HG03060 (cell line): ENCODE data around the gene GSTO2.

Experiments
- ATAC-seq: cut with Tn5 transposase; IDR thresholded peaks from one replicate; pipeline ENCODE4 v1.9.1; 2021; ENCODE audit warnings: low read depth, moderate number of reproducible peaks; ENCODE audit not compliant: unreplicated experiment

The GSTO2 gene

DNA sequence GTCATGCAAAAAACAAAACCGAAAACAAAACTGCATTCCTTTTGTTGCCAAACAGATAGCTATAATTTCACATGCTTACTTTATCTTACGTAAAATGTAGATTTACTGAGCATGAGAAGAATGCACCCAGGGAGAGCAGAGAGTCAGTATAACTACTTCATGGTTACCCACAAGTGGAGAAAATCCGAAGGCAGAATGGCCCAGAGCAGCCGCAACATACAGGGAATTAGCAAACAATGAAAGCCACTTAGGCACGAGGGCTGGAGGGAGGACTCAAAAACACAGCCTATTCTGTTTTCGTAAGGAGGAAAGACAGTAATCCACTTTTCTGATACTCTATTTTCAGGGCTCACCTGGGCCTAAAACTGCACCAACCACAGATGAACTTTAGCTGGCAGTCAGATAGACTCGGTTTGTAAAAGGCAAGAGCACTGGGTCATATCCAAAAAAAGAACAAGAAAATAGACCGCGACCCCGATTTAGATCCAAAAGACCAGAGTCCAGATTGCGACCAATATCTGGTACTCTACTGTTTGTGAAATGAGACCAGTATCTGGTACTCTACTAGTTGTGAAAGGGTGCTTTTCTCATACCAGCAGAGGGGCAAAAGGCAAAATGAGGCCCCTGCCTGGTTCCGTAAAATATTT lies 68.0 kb downstream of the GSTO2 start:
- no peak for ATAC-seq

DNA sequence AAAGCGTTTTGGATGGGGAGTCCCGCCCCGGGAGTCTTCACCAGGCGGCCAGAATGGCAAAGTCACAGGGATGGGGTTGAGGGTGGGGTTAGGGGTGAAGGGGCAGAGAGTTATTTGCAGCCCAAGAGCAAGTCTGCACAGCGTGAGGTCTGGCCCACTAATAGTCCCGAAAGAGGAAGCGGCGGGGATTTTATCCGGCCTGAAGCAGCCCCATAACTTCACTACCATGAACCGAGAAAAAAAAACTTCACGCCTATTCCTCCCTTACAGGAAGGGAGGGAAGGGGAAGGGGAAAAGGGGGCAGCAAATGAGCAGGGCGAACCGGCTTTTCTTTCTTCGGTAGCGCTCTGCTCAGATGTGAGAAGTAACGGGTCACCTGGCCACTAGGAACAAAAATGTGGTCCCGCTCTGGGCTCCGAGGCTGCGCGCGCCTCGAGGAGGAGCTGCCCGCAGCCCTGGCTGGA lies 68.6 kb downstream of the GSTO2 start:
- ATAC-seq: peak; percentile 20

DNA sequence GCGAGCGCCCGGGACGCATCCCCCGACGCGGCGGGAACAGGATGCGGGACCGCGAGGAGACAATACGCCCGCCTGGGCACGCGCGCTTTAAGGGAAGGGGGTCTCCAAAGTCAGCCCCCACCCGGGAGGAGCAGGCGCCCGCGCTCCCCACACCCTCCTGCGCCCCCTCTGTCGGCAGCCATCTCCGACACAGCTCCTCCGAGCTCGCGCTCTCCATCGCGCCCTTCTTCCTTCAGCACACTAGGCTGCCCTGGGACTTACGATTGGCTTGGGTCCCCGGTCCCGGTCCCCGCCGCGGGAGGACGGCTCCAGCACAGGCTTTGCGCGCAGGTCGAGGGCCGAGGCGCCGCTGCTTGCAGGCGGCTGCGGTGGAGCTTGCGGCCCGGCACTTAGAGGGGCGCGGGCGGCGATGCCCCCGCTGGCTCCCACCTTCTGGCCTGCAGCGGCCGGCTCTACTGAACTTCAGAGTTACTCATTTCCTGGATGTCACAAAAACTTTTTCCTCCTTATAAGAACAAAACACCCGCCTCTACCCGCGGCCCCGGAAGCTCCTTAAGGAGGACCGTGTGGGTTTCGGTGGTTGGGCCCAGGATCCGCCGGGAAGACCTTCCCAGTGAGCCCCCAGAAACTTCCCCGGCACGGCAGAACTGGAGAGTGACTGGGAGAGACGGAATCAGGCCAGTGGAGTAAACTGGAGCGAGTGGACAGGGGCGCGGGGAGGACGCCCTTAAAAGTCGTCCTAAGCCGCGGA lies 69.2 kb downstream of the GSTO2 start, which contains the start of gene ITPRIP:
TSS of gene ITPRIP (minus strand) at position 481 of the 751 bp plus-strand sequence. CDS start 22,414 bp downstream, outside the sequence.
- ATAC-seq: peak; percentile 35

DNA sequence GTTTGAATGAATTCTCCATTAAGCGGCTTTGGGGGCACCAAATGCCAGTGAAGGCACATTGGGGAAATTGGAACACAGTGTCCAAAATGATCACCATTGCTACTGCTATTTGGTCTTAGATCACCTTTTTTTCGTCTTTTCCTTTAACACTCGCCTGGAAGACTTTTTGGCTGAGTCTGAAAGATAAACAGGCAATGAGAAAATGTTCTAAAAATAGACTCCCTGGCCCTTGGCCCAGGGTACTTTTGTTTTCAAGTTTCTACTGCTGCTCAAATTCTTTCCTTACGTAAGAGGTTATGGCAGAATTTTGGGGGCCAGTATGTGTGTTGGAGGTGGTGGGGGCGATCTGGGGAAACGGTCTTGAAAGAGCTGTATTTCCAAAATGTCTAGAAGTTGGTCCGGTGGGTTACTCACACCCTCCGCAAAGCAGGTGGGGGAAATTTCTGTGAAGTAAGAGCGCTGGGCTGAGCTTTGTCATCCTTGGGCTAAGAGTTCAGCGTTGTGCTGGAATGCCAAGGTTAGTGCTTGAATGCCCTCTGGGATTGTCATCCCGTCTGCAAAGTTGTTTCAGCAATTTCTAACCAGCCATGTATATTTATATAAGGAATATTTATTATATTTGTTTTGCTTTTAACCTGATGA lies 70.6 kb downstream of the GSTO2 start:
- ATAC-seq: no peak

DNA sequence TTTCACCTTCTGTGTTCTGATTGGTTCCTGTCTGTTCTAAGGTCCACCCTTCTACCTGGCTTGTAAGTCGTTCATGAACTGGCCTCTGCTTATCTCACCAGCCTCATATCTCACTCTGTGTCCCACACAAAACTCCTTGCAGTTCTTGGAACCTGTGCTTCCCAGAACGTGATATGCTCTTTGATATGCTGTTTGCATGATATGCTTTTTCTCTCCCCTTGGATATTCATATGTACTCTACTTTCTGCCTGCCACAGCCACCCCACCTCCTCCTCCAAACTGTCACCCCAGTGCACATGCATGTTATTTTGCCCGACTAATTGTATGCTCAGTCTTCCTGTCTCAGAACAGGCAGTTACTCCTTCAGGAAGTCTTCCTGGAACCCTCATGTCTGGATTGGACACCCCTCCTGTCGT lies 71.1 kb downstream of the GSTO2 start:
- no peak for ATAC-seq

GRCh38 chr10:104340641-104341040 lies 71.7 kb downstream of the GSTO2 start:
- ATAC-seq: no peak

DNA sequence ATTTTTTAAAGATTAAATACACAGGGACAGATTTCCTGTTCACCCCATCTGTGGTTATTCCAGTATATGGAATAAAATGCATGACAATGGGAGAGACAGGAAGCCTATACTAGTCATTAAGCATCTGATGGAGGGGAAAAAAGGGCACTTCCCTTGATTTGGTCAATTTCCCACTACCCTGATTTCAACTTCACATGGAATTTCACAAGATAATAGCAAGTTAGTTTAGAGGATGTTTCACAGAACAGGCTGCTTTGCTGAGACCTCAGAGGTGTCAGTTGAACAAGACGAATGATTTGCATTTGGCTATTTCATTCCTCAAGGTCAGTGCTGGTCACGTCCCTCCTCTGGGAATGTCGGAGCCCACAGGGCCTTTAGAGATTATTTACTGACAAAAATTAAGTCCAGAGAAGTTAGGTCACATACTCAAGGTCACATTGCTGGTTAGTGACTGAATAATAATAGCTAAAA lies 74.0 kb downstream of the GSTO2 start:
- ATAC-seq: no peak

DNA sequence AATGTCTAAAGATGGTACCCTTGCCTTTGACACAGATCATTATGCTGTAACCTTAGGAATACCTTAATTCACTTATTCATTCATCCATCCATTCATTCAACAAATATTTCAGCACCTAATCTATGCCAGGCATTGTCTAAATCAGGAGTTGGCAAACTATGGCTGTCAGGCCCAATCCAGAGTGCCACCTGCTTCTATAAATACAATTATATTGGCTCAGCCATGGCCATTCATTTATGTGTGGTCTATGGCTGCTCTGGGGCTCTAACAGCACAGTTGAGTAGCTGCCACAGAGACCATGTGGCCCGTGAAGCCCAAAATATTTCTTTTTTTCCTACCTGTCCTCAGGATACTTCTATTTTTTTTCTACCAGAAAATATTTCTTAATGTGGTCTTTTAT lies 75.2 kb downstream of the GSTO2 start:
- no peak for ATAC-seq

DNA sequence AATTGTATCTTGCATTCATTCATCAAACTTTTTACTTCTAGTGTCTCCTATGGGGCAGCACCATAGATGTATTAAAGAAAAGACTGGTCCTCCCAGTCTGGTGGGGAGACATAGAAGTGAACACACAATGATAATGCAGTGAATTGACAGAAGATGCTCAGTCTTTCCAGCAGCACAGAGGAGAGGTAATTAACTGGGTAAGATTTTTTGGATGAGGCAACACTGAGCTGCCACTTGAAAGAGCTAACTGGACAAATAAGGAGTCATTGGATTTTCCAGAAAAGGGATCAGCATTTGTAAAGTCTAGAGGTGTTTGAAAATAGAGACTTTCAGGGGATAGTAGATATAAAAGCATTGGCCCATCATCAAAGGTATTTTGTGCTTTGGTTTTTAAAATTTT lies 76.5 kb downstream of the GSTO2 start:
- ATAC-seq: no peak

DNA sequence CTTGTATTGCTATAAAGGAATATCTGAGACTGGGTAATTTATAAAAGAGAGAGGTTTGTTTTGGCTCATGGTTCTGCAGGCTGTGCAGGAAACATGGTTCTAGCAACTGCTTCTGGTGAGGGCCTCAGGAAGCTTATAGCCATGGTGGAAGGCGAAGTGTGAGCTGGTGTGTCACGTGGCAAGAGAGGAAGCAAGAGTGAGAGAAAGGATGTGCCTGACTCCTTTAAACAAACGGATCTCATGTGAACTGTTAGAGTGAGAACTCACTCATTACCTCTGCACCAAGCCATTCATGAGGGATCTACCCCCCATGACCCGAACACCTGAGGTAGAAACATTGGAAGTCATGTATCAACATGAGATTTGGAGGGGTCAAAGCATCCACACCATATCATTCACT lies 77.0 kb downstream of the GSTO2 start:
- no peak for ATAC-seq

- ATAC-seq: no peak
Measured at GRCh38 chr10:104347295-104348045, 78.5 kb downstream of the GSTO2 start.

DNA sequence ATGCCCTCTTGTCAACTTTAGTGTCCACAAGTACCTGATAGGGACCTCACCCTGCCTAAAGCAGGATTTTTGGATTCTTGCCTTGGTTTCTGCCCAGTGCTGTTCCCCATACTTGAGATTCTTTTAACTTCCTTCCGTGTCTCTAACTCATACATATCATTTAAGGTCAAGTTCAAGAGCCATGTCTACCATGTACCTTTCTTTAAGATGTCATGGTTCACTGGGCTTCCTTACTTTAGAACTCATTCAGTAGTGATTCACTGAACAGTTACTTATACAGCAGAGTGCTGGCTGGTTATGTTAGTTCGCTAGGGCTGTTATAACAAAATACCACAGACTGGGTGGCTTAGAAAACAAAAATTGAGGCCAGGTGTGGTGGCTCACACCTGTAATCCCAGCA lies 79.6 kb downstream of the GSTO2 start:
- ATAC-seq: no peak

GRCh38 chr10:104349623-104350126 lies 80.7 kb downstream of the GSTO2 start:
- peak; percentile 41 for ATAC-seq

GRCh38 chr10:104350127-104350635 lies 81.2 kb downstream of the GSTO2 start:
- ATAC-seq: peak; percentile 23

GRCh38 chr10:104351061-104351702 lies 82.2 kb downstream of the GSTO2 start:
- ATAC-seq: no peak

DNA sequence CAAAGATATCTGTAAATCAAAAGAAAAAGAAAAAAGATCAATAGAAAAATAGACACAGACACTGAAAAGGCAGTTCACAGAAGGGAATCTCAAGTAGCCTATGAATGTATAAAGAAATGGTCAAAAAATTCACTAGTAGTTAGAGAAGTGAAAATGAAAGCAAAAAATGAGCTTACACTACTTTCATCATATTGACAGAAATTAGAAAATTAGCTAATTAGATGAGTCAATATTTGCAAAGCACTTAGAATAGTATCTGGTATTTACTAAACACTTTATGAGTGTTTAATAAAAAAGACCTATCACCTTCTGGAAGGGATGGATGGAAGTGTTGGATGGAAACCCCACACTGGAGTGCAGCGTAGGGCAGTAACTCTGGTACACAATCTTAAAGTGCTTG lies 82.9 kb downstream of the GSTO2 start:
- peak; percentile 20 for ATAC-seq

DNA sequence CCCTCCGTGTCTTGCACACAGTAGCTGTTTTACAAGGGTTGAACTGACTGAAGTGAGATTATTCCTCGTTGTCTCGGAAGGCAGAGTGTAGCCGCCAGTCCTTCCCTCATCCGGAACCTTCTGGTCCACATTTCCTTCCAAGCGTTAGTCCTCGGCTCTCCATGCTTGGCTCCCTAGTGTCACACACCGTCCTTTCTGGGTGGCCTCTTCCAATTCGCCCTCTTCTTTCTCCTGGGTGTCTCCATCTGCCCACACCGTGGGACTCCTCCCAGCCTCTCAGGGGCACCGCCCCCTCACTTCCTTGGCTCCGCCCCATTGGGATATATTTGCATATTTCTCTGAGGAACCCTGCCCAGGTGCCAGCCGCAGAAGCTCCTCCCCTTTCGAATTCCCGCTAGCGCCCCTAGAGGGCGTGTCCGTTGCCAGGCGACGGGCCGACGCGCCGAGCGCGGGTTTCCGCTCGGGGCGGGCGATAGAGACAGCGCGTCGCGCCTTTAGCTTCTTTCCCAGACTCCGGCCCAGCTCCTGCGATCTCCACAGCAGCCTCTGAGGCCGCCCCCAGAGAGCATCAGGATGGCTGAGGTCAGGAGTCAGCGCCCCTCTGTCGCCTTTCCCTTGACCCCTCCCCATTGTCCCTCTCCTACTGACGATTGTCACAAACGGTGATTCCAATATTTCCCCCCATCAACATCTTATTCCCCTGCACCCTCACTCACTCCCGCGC lies 84.5 kb downstream of the GSTO2 start, which contains the start of gene CFAP58:
TSS of gene CFAP58 (plus strand) at position 509 of the 724 bp plus-strand sequence. CDS start at position 574, 65 bp downstream.
- peak; percentile 40 for ATAC-seq
